Mesendoderm (in vitro differentiated cells): ENCODE measurements around the gene PKHD1.

Experiments
- DNase-seq: peaks from one replicate; pipeline ENCODE4 v3.0.0; 2013
- H2AK5ac ChIP-seq: 2 replicates; pipeline ENCODE4 v1.6.1; 2013; ENCODE audit warnings: low read length, inconsistent platforms
- H2BK120ac ChIP-seq: 2 replicates; pipeline ENCODE4 v1.6.1; 2013; ENCODE audit warnings: low read depth, mild to moderate bottlenecking, low read length, moderate library complexity, mixed read lengths
- H2BK15ac ChIP-seq: replicated peaks from 2 replicates; pipeline ENCODE4 v1.6.1; 2013; ENCODE audit warnings: low read depth, mild to moderate bottlenecking, moderate library complexity
- H2BK5ac ChIP-seq: 2 replicates; pipeline ENCODE4 v1.6.1; 2013; ENCODE audit warnings: low read length, inconsistent platforms
- H3K18ac ChIP-seq: 2 replicates; pipeline ENCODE4 v1.6.1; 2013; ENCODE audit warnings: mild to moderate bottlenecking, low read length, mixed read lengths
- H3K23ac ChIP-seq: one replicate; pipeline ENCODE4 v1.6.1; 2013; ENCODE audit warnings: low read length
- H3K27ac ChIP-seq: 2 replicates; pipeline ENCODE4 v1.5.1; 2013; ENCODE audit warnings: low read depth, mild to moderate bottlenecking, inconsistent platforms, low read length, moderate library complexity
- H3K27me3 ChIP-seq: 2 replicates; pipeline ENCODE4 v1.6.1; 2013; ENCODE audit warnings: low read length, control low read depth, mild to moderate bottlenecking, inconsistent platforms; ENCODE audit not compliant: insufficient read depth, poor library complexity
- H3K36me3 ChIP-seq: 2 replicates; pipeline ENCODE4 v1.6.1; 2013; ENCODE audit warnings: low read length, inconsistent platforms; ENCODE audit not compliant: control insufficient read depth, insufficient read depth
- H3K4ac ChIP-seq: one replicate; pipeline ENCODE4 v1.6.1; 2013; ENCODE audit warnings: low read depth, mild to moderate bottlenecking, low read length, moderate library complexity
- H3K4me1 ChIP-seq: 2 replicates; pipeline ENCODE4 v1.6.1; 2013; ENCODE audit warnings: low read depth, low read length, inconsistent platforms; ENCODE audit not compliant: control insufficient read depth
- H3K4me2 ChIP-seq: 2 replicates; pipeline ENCODE4 v1.6.1; 2013; ENCODE audit warnings: low read length
- H3K4me3 ChIP-seq: 2 replicates; pipeline ENCODE4 v1.5.1; 2013; ENCODE audit warnings: mild to moderate bottlenecking, low read length
- H3K56ac ChIP-seq: one replicate; pipeline ENCODE4 v1.6.1; 2013; ENCODE audit warnings: low read length
- H3K79me1 ChIP-seq: 2 replicates; pipeline ENCODE4 v1.6.1; 2013; ENCODE audit warnings: low read length, inconsistent platforms
- H3K79me2 ChIP-seq: 2 replicates; pipeline ENCODE4 v1.6.1; 2013; ENCODE audit warnings: mild to moderate bottlenecking, low read length; ENCODE audit not compliant: control insufficient read depth, insufficient read depth
- H3K9ac ChIP-seq: 2 replicates; pipeline ENCODE4 v1.6.1; 2013; ENCODE audit warnings: low read length, inconsistent platforms
- H4K5ac ChIP-seq: one replicate; pipeline ENCODE4 v1.6.1; 2013; ENCODE audit warnings: low read length
- H4K8ac ChIP-seq: one replicate; pipeline ENCODE4 v1.6.1; 2013; ENCODE audit warnings: low read depth, mild to moderate bottlenecking, control low read depth, low read length, moderate library complexity
- WGBS: extraction: QIAGEN DNeasy Blood & Tissue Kit; methylation state at CpG from one replicate; pipeline ENCODE4 v1.1.7; 2013; ENCODE audit warnings: low lambda C conversion rate, missing lambda C conversion rate; ENCODE audit not compliant: insufficient coverage; ENCODE audit errors: extremely low coverage; 5-methylcytosine and 5-hydroxymethylcytosine counted together

The PKHD1 gene

GRCh38 chr6:51578362-51578761, 509.1 kb downstream of the PKHD1 start:
- Histone ChIP-seq H4K8ac (no peak overlapping the region), H3K36me3 (no peaks in the 10 kb centered on the region), H3K27ac (no peak overlapping the region), H3K4me1 (no peaks in the 10 kb centered on the region), H3K4me2 (no peak overlapping the region), H3K23ac (no peak overlapping the region), H2BK15ac (no peak overlapping the region), H3K27me3 (no peaks in the 10 kb centered on the region), H2BK120ac (no peak overlapping the region), H3K18ac (no peak overlapping the region), H3K4ac (no peak overlapping the region), H4K5ac (no peak overlapping the region), H3K9ac (no peak overlapping the region), H2AK5ac (no peak overlapping the region), H2BK5ac (no peak overlapping the region), H3K4me3 (no peak overlapping the region), H3K56ac (no peak overlapping the region), H3K79me2 (no peaks in the 10 kb centered on the region), H3K79me1 (no peaks in the 10 kb centered on the region)
- WGBS, result no CpG with 5 or more reads among the region's 2 CpGs
- no peak for DNase-seq

- Histone ChIP-seq H2BK120ac (no peak overlapping the region), H3K4me3 (no peak overlapping the region), H3K4ac (no peak overlapping the region), H3K27ac (no peak overlapping the region), H2AK5ac (no peak overlapping the region), H4K5ac (no peak overlapping the region), H2BK15ac (no peak overlapping the region), H3K56ac (no peak overlapping the region), H3K27me3 (no peaks in the 10 kb centered on the region), H3K9ac (no peak overlapping the region), H3K4me2 (no peak overlapping the region), H3K36me3 (no peaks in the 10 kb centered on the region), H3K4me1 (no peaks in the 10 kb centered on the region), H3K79me1 (no peaks in the 10 kb centered on the region), H3K23ac (no peak overlapping the region), H2BK5ac (no peak overlapping the region), H3K18ac (no peak overlapping the region), H4K8ac (no peak overlapping the region), H3K79me2 (no peaks in the 10 kb centered on the region)
- no peak for DNase-seq
- no CpG with 5 or more reads among the region's 1 CpG for WGBS
Observed at GRCh38 chr6:51574040-51574439, 513.4 kb downstream of the PKHD1 start.

GRCh38 chr6:51571168-51571567, 516.2 kb downstream of the PKHD1 start:
- Histone ChIP-seq H3K56ac (no peak overlapping the region), H3K23ac (no peak overlapping the region), H3K79me1 (no peaks in the 10 kb centered on the region), H3K18ac (no peak overlapping the region), H4K5ac (no peak overlapping the region), H3K36me3 (no peaks in the 10 kb centered on the region), H3K27me3 (no peaks in the 10 kb centered on the region), H2BK5ac (no peak overlapping the region), H4K8ac (no peak overlapping the region), H2AK5ac (no peak overlapping the region), H3K79me2 (no peaks in the 10 kb centered on the region), H2BK15ac (no peak overlapping the region), H3K4me3 (no peak overlapping the region), H2BK120ac (no peak overlapping the region), H3K4ac (no peak overlapping the region), H3K4me1 (no peaks in the 10 kb centered on the region), H3K27ac (no peak overlapping the region), H3K4me2 (no peak overlapping the region), H3K9ac (no peak overlapping the region)
- DNase-seq, result no peak
- no CpG with 5 or more reads among the region's 1 CpG for WGBS

- no peak overlapping the region for H2AK5ac ChIP-seq
- H3K4me1 ChIP-seq, result no peaks in the 10 kb centered on the region
- H4K5ac ChIP-seq, result no peak overlapping the region
- H3K23ac ChIP-seq, result no peak overlapping the region
- H3K4me2 ChIP-seq, result no peak overlapping the region
- no peaks in the 10 kb centered on the region for H3K79me2 ChIP-seq
- no CpG with 5 or more reads among the region's 5 CpGs for WGBS
- H3K4ac ChIP-seq, result no peak overlapping the region
- no peak overlapping the region for H2BK120ac ChIP-seq
- no peaks in the 10 kb centered on the region for H3K36me3 ChIP-seq
- no peak overlapping the region for H4K8ac ChIP-seq
- no peak overlapping the region for H2BK5ac ChIP-seq
- H3K9ac ChIP-seq, result no peak overlapping the region
- no peak overlapping the region for H3K4me3 ChIP-seq
- H3K18ac ChIP-seq, result no peak overlapping the region
- no peak overlapping the region for H3K56ac ChIP-seq
- H3K27me3 ChIP-seq, result no peaks in the 10 kb centered on the region
- H2BK15ac ChIP-seq, result no peak overlapping the region
- H3K79me1 ChIP-seq, result no peaks in the 10 kb centered on the region
- no peak for DNase-seq
- H3K27ac ChIP-seq, result no peak overlapping the region
Observed at GRCh38 chr6:51570168-51570921, 517.1 kb downstream of the PKHD1 start.

GRCh38 chr6:51569594-51569993, 517.8 kb downstream of the PKHD1 start:
- no peak overlapping the region for H4K5ac ChIP-seq
- no peaks in the 10 kb centered on the region for H3K79me1 ChIP-seq
- H2BK15ac ChIP-seq, result no peak overlapping the region
- no peaks in the 10 kb centered on the region for H3K36me3 ChIP-seq
- H3K27ac ChIP-seq, result no peak overlapping the region
- WGBS, result no CpG with 5 or more reads among the region's 1 CpG
- H3K4me1 ChIP-seq, result no peaks in the 10 kb centered on the region
- no peak overlapping the region for H3K9ac ChIP-seq
- no peak overlapping the region for H4K8ac ChIP-seq
- H2BK120ac ChIP-seq, result no peak overlapping the region
- H3K18ac ChIP-seq, result no peak overlapping the region
- no peak overlapping the region for H2AK5ac ChIP-seq
- no peak overlapping the region for H2BK5ac ChIP-seq
- H3K27me3 ChIP-seq, result no peaks in the 10 kb centered on the region
- peak; percentile 56 for DNase-seq
- H3K56ac ChIP-seq, result no peak overlapping the region
- no peak overlapping the region for H3K4me2 ChIP-seq
- H3K23ac ChIP-seq, result no peak overlapping the region
- no peak overlapping the region for H3K4me3 ChIP-seq
- H3K79me2 ChIP-seq, result no peaks in the 10 kb centered on the region
- no peak overlapping the region for H3K4ac ChIP-seq

- H2BK5ac ChIP-seq, result no peak overlapping the region
- H2BK120ac ChIP-seq, result no peak overlapping the region
- no peak overlapping the region for H4K8ac ChIP-seq
- no peak overlapping the region for H3K18ac ChIP-seq
- H2BK15ac ChIP-seq, result no peak overlapping the region
- no peak overlapping the region for H3K56ac ChIP-seq
- no CpG with 5 or more reads among the region's 2 CpGs for WGBS
- no peak overlapping the region for H3K23ac ChIP-seq
- no peak overlapping the region for H3K27ac ChIP-seq
- no peaks in the 10 kb centered on the region for H3K27me3 ChIP-seq
- H4K5ac ChIP-seq, result no peak overlapping the region
- H3K79me2 ChIP-seq, result no peaks in the 10 kb centered on the region
- H3K36me3 ChIP-seq, result no peaks in the 10 kb centered on the region
- H3K4me1 ChIP-seq, result no peaks in the 10 kb centered on the region
- H3K4ac ChIP-seq, result no peak overlapping the region
- H3K4me2 ChIP-seq, result no peak overlapping the region
- no peak overlapping the region for H3K4me3 ChIP-seq
- no peak overlapping the region for H3K9ac ChIP-seq
- no peaks in the 10 kb centered on the region for H3K79me1 ChIP-seq
- no peak overlapping the region for H2AK5ac ChIP-seq
- DNase-seq, result no peak
Observed at GRCh38 chr6:51568771-51569170, 518.6 kb downstream of the PKHD1 start.
